HG03108 (cell line): ENCODE measurements around the gene PHC2.
A peak's percentile ranks its signal among the peaks of the same experiment; 100 is the strongest.

ENCODE experiments used
- ATAC-seq: cut with Tn5 transposase; IDR thresholded peaks from one replicate; pipeline ENCODE4 v1.9.1; 2021; ENCODE audit warnings: moderate library complexity; ENCODE audit not compliant: unreplicated experiment

Gene PHC2

DNA sequence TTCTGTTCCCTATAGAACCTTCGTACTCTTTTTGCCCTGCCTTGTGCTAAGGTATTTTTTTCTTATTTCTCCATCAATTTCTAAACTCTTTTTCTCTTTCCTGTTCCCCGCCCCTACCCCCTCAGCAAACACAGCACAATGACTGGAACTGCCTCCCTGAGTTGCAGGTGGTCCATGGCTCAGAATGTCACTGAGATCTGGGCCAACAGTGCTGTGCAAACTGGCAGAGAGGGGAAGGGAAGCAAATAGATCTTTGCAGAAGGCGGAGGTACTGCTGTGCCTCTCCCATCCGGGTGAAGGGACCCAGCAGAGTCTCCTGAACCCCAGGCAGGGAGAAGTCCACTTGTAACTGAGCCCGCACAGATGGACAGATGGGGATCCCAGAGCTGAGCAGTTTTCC is 77.4 kb downstream of the PHC2 start:
- no peak for ATAC-seq

DNA sequence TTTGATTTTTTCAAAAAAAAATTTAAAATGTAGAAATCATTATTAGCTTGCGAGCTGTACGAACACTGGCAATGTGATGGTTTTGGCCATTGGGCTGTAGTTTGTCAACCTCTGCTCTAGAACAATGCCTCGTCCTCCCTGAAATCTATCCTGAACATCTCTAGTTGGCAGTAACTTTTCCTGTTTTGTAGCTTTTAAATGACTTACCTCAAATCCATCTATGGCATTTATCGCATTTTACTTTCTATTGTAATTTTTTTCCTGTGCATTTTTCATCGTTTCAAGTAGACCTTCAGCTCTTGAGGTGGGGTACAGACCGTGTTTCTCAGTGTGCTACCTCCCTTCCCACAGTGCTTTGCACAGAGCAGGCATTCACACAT is 79.6 kb downstream of the PHC2 start:
- ATAC-seq: no peak

DNA sequence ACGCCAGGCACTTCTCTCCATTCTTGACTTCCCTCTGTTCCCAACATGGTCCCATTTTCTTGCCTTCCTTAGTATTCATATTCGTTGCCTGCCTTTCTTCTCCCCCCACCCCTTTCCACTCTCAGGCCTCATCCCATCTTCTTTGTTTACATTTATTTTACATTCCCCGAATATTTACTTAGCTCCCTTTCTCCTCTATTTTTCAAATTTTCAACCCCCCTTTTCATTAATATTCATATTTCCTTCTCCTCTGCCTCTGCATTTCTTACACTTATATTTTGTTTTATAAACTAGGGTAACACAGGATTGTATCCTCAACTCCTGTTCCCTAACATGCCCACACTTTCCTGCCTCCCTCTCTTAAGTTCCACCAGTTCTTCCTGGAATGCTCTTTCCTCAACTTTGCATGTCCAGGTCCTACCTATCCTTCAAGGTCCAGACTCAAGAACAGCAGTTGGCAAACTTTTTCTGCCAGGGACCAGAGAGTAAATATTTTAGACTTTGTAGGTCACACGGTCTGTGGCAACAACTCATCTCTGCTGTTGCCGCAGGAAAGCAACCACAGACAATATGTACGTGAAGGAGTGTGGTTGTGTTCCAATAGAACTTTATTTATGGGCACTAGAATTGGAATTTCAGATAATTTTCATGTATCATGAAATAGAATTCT is 80.1 kb downstream of the PHC2 start:
- no peak for ATAC-seq

DNA sequence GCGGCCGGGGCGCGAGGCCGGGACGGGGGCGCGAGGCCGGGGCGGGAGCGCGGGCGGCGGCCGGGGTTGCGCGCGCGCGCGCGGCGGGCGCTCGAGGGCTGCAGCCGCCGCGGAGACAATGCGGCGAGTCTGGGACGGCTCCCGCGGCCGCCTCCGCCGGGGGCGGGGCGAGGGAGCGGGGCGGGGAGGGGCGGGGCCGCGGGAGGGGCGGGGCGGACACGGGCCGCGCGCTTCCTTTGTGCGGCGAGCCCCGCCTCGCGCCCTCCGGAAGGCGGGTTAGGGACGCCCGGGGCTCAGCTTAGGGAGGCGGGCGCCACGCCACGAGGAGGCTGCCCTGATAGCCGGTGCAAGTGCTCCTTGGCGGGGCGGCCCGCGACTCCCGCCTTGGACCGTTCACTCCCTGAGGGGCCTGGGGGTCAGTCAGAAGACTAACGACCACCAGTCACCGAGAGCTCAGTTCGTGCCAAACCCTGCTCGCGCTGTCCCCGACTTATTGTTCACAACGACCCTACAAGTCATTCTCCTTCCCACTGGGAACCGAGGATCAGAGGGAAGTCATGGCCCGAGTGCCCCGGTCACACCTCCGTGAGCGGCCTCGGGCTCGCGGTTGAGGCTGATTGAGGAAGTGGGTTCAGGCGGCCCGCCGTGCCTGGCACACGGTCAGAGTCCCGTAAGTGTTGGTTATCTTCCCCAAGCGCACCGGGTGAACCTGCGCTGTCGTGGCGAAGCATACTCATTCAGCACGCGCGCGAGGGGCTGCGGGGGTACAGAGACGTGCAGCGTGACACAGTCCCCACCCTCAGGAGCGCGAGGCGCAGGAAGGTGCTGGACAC is 80.9 kb downstream of the PHC2 start:
- ATAC-seq: peak; percentile 69

DNA sequence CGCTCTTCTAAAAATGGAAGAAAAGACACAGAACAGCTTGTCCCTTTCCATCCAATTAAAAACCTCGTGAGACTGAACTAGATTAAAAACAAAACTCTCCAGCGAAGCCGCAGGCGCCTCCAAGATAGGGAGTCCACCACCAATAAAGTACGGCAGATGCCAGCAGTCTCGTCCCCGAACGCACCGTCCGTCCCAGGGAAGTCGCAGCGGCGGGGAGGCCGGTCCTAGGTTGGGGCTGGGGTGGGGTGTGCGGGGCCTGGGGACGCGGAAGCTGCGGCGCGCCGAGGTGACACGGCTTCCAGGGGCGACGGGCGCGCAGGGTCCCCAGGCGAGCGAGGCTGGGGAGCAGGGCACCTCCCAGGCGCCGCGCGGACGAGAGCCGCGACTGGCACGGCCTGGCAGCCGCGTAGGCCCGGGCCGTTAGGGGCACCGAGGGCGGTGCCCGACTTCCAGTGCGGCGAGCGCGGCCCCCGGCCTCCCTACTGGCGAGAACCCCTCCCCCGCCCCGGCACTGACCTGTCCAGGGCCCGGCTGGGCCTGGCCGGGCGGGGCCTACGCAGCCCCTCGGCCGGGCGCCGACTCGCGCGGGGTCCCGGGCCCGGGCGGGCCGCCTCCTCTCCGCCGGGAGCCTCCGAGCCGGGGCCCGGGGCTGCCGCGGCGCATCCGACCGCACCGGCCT is 81.7 kb downstream of the PHC2 start:
- peak; percentile 33 for ATAC-seq

DNA sequence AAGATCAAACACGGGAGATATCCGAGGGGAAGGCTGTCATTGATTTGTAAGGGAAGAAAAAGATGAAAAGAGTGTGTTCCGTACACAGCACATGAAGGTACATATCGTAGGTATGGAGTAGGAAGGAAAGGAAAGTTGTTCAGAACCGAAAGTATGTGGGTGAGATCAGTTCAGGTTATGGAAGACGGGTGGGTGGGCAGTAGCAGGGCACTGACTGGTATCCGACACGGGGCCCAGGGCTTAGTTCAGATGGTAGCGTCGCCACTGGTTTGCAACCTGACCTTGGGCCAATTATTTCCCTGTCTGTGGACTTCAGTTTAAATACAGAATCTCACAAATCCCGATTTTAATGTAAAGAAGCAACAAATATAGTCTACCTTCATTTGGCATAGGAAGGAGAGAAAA is 82.2 kb downstream of the PHC2 start:
- ATAC-seq: no peak

DNA sequence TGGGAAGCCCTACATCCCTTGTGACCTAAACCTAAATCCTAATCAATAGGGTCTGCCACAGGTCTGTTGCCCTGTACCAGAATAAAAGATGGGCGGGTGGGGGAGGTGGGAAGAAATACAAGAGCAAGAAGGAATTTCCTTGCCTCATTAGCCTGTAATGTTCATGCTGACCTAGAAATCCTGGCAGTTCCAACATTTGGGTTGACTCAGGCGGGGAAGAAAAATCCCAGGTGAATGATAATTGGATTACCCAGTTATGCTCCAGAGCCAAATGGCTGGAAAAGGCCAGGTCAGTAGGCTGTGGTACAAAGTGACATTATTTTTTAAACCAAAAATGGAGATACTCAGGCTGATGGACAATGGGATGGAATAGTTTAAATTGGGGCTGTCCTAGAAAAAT is 82.7 kb downstream of the PHC2 start:
- no peak for ATAC-seq

DNA sequence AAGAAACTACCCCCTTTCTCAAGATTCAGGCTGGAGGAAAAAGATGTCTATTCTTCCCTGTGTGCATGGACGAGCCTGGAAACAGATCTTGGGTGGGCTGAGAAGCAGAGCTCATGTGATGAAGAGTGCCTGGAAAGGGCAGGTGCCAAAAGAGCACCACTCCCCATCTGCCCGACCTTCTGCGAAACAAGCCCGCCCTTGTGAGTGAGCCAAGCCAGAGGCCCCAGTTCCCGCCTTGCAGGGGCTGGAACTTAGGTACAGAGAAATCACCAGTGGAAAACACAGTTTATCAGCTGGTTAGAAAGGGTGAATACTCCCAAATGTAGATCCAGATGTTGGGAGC is 83.3 kb downstream of the PHC2 start:
- no peak for ATAC-seq

DNA sequence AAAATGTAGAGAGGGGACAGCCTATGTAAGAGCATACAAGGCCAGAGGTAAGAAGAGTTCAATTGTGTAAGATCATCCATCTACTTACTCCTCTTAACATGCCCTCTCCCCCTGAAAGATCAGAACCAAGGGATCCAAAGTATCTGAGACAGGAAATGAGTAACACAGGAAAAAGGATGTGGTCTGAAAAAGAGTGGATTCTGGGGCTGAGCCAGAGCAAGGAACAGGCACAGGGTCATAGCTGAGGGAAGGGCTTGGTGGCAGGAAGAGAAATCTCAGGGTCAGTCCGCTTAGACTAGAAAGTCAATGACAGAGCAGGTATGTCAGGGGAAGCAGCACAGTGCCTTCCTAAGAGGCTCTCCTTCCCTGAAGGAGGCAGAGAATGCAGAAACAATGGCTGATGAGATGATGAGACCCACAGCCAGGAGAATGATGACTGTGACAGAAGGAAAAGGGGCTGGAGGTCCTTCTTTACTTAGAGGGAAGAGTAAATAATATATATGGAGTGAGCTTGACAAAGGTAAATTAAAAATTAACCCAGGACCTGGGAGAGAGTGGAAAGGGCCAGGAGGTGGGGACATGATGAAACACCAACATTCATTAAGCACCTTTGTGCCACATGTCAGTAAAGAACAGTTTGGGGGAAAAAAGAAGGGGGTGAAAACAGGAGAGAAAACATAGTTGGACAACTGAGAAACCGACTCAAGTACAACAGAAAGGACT is 83.8 kb downstream of the PHC2 start:
- no peak for ATAC-seq

DNA sequence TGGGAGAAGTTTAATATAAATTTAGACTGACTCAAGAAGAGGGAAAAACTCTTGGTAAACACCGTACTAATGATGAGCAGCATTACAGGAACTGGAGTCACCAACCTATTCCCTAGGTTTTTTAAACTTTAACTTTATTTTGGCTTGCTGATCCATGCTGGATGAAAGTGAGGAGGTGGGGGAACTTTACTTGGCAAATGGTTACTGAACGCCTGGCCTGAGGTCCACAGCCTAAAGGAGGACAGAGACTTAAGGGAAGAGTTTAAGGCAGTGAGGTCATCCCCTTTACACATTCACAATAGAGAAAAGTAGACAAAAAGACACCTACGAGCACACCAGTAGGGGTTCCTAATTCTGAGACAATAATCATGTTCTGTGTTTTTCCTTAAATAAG is 84.4 kb downstream of the PHC2 start:
- no peak for ATAC-seq

DNA sequence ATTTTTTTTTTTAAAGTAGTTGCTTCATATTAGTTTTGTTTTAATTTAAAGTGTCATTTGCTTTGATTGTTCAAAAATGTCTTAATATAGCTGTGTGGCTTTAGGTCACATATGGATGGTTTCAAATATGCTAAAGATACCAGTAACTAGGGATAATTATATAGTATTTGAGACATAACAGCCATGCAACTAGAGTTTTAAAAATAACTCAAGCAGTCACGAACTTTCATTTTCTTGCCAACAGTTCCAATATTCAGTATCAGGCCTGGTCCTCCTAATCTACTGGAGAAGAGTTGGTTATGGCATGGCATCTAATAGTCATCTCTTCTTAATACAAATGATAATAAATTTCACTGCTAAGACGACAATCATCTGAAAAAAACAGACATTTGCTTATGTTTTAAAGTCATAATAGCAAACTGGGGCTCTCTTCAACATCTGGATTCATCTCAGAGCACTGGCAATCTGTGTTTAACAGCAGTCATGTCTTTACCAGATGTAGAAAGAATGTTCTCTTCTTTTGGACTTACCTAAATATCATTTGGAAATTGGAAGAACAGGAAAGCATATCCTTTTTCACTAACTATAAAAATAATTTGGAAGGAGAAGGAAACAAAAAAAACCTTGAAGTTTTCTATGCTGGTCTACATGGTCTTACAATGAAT is 85.9 kb downstream of the PHC2 start:
- no peak for ATAC-seq

DNA sequence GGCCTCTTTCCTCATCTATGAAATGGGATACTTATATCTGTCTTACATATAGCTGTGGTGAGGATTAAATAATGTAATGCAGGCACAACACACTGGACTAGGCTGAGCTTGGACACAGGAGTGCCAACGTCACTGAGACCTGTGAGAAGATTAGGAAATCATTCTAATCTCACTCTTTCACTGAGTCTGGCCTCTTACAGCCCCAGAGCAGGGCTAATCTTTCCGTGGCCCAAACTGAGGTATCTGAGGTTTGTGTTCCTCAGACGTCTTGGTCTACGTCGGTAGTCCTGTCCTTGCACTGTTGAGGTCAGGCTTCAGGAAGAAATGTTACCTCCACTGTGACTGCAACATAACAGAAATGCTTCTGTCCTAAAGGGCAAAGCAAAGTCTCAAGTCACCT is 87.4 kb downstream of the PHC2 start:
- ATAC-seq: no peak

DNA sequence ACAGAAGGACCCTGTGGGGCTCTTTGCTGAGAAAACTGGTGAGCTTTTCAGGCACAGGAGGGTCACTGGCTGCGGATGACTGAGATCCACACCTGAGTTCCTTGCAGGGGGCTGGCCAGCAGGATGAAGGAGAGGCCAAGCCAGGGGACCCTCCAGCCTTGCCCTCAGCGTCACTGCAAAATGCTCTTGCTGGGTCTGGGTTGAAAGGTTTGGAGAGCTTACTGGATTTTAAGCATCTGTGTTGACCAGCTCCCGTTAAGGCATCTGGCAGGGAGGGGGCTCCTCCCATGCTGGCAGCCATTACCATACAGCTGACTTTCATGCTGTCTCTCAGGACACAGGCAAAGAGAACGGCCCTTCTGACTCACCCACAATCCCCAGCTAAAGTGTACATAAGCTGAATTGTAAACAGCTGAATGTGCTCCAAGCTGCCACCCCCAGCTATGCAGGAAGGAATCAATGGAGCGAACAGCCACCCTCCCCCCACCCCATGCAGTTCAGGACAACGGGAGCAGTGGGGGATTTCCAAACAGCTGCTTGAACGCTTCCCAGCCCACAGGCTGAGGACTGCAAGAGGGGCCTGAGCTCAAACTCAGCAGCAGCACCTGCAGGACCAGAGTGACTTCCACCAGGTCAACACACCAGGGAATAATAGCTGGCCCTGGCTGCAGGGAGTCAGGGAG is 88.7 kb downstream of the PHC2 start:
- no peak for ATAC-seq

DNA sequence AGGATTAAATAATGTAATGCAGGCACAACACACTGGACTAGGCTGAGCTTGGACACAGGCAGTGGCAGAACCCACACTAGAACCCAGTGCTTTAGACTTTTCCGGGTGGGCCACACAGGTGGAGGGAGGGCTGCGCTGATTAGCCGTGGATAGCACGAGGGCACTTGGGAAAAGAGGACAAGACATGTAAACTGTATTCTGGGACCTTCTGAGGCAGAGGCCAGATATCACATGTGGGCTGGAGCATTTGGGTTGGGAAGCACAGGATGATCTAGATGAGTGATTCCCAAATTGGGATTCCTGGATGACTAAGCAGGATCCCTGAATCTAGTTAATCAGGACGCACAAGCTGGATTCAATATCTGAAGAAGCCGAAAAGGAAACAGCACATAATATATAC is 89.7 kb downstream of the PHC2 start:
- no peak for ATAC-seq

DNA sequence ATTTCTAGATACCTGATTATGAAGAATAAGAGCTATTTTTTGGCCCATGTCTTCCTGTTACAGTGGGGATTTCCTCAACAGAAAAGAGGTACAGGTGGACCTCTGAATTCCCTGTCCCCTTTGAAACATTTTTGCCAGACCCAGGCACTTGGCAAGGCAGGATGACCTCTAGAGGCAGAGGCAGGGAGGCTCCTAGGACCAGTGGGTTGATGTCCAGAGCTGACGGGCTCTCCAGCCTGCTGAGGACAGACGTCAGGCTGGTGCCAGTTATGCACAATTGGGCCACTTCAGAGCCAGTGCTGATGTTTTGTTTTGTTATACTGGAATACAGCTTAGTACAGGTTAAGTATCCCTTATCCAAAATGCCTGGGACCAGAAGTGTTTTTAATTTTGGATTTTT is 91.5 kb downstream of the PHC2 start:
- no peak for ATAC-seq

DNA sequence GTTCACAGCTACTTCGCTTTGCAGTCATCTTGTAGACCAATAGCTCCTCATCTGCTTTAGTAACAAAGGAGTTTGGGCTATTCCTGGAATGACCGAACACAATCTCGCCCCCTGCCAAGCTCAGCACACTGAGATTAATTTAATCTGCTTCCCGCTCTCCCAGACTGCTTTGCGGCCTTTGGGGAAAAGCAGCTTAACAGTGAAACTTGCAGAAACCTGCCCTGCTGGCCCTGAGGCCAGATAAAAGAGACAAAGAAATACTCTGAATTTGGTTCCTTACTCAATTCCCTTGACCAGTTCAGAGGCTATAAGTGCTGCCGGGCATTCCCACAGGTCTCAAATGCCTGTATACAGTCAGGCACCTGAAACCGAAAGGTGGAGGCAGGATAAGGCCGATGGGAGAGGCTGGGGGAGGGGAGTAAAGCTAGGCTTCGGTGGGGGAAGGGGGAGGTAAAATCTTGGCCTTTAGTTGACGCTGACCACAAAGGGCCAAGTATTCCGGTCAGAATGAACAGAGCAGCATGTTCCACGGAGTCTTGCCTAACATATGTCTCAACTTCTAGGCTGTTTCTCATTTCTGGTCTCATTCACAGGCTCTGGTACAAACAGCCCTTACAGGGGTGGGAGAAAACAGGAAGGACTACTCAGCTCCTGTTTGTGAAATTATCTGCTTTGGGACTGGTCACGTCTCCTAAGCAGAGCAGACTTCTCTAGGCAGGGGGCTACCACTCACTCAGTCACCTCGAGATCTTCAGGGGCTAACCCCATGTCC is 92.3 kb downstream of the PHC2 start:
- no peak for ATAC-seq

DNA sequence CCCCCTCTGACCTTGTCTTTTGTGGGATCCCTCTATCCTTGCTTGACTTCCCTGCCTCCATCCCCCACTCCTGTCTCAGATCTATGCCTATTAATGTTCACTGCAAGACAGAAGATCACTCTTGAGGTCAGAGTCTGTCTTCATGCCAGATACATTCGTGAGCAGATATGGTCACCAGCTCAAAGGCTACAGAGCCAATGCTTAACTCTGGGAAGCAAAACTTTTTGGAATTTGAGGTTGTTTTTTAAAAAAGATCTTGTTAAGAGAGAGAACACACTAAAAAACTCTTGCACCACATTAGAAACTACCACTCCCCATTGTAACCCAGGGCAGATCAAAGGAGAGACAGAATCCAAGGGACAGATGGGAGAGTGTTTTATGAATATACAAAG is 92.9 kb downstream of the PHC2 start:
- ATAC-seq: no peak

DNA sequence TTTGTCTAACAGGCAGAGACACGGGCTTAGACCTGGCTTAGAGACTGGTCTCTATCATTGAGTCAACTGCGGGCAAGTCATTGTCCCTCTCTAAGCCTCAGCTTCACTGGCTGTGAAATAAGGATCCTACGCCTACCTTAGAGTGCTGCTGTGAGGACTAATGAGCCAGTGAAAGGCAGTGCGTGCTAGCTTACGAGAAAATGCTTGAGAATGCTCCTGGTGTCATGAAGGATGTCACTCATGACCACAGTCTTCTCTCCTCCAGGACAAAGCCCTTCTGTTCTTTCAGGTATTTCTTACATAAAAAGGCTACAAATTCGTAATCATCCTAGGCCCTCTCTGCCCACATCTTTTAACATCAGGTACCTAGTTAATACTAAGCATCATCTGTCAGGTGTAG is 93.5 kb downstream of the PHC2 start:
- ATAC-seq: no peak

DNA sequence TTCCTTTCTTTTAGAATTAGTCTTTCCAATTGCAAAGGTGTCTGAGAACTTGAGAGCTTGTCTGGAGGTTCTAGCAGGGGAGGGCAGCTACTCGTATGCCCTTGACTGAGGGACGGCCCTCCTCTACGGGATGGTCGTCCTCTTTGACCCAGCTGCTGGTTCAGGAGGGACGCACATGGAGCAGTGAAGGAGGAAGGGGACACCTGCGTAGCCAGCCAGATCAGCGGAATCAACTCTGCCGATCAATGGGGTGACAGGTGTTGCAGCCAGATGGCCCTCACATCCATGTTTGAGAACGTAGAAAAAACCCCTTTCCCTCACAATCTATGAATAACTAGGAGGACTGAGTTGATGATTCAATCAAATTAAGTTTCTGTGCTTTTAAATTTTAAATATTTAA is 94.3 kb downstream of the PHC2 start:
- no peak for ATAC-seq

DNA sequence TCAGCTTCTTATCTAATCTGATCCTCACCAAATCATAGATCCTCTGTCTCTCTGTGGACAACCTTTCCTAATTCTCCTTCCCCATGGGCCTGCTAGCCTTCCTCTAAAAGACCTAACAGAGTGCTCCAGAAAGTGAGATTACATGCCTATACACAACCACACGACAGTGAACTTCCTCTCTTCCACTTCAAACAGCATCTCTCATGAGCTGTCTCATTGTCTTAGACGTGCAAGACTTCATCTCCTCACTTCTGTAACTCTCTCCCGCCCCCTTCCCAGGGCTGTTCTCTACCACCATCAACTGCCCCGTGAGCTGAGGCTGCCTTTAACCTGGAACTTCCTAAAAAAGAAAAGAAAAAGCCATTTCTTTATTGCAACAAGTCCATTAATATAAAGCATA is 95.9 kb downstream of the PHC2 start:
- no peak for ATAC-seq
